GM12878 (cell line): Measurements from ENCODE around the gene LILRB5. TPM values are rescaled to one million over a fixed set of nuclear protein-coding genes. Genes with fewer than 3 reads are reported as not detected.

ENCODE experiments used
- ATAC-seq: fragments of 200-7000 bp; cut with Tn5 transposase; 3 replicates; pipeline ENCODE4 v1.9.1; 2020; ENCODE audit warnings: mild to moderate bottlenecking, moderate library complexity
- BruUV-seq: library from RNA; stranded (reverse); fragments of 400-500 nt; replicated peaks from 2 replicates; lab custom pipeline; 2021; lab: Mats Ljungman, UMichigan
- CTCF ChIA-PET: fragments of 300-600 bp; sonication (Branson Sonifier 250); formaldehyde crosslinking; extraction: SDS; loops from one replicate; lab custom pipeline; 2021; ENCODE audit warnings: inconsistent platforms; lab: Yijun Ruan, JAX
- POLR2A ChIA-PET: fragments of 350-600 bp; formaldehyde crosslinking; extraction: SDS; loops from one replicate; lab custom pipeline; 2021; ENCODE audit warnings: inconsistent platforms; lab: Charles Lee
- RAD21 ChIA-PET: fragments of 300-600 bp; sonication (Branson Sonifier 250); formaldehyde crosslinking; loops from one replicate; lab custom pipeline; 2023; ENCODE audit warnings: antibody characterized with exemption; ENCODE audit not compliant: unreplicated experiment; lab: Charles Lee
- SMC1A ChIA-PET: fragments of 300-600 bp; sonication (Branson Sonifier 250); formaldehyde crosslinking; loops from one replicate; lab custom pipeline; 2023; ENCODE audit not compliant: unreplicated experiment, uncharacterized antibody; lab: Charles Lee
- DNase-seq: peaks from one replicate; pipeline ENCODE4 v3.0.0-alpha.2; 2011; ENCODE audit warnings: low read depth, low spot score
- FAIRE-seq: peaks from 3 replicates; lab custom pipeline; 2011; peaks lifted over from hg19 to GRCh38; lab: Jason Lieb, UNC
- H2AFZ ChIP-seq: 2 replicates; pipeline ENCODE4 v1.6.0; 2011; ENCODE audit warnings: low read depth, low read length, control low read depth; ENCODE audit not compliant: control insufficient read depth
- H3K27ac ChIP-seq: 2 replicates; pipeline ENCODE4 v1.5.1; 2011; ENCODE audit warnings: control low read depth; ENCODE audit not compliant: control insufficient read depth, insufficient read depth
- H3K27me3 ChIP-seq, 2 experiments: replicated peaks in 1 of 2; 2 replicates each; pipeline versions ENCODE4 v1.6.0 to v1.6.1; 2011; ENCODE audit warnings: low read length in 1 of 2; ENCODE audit not compliant: control insufficient read depth in 2 of 2, insufficient read depth in 2 of 2
- H3K36me3 ChIP-seq, 2 experiments: 2 replicates each; pipeline ENCODE4 v1.5.1; 2011; ENCODE audit warnings: low read length in 1 of 2; ENCODE audit not compliant: control insufficient read depth in 2 of 2, insufficient read depth in 2 of 2
- H3K4me1 ChIP-seq: 2 replicates; pipeline ENCODE4 v1.6.1; 2011; ENCODE audit warnings: mild to moderate bottlenecking, low read length, moderate library complexity, mixed read lengths; ENCODE audit not compliant: control insufficient read depth, insufficient read depth
- H3K4me2 ChIP-seq: 2 replicates; pipeline ENCODE4 v1.6.0; 2011; ENCODE audit warnings: control low read depth; ENCODE audit not compliant: control insufficient read depth, insufficient read depth
- H3K4me3 ChIP-seq: fragments of 200-600 bp; sonication (generic); 2 replicates; pipeline ENCODE4 v1.5.1; 2016
- H3K79me2 ChIP-seq: 2 replicates; pipeline ENCODE4 v1.6.0; 2011; ENCODE audit warnings: low read length; ENCODE audit not compliant: control insufficient read depth, insufficient read depth
- H3K9ac ChIP-seq: 2 replicates; pipeline ENCODE4 v1.8.0; 2011; ENCODE audit warnings: low read length, control low read depth, mixed read lengths; ENCODE audit not compliant: control insufficient read depth, insufficient read depth
- H3K9me3 ChIP-seq: replicated peaks from 3 replicates; pipeline ENCODE4 v1.5.1; 2011; ENCODE audit warnings: mild to moderate bottlenecking, low read length; ENCODE audit not compliant: control insufficient read depth, insufficient read depth
- H4K20me1 ChIP-seq: 2 replicates; pipeline ENCODE4 v1.6.0; 2011; ENCODE audit not compliant: control insufficient read depth, insufficient read depth
- BACH1 ChIP-seq: fragments of 450-650 bp; IDR thresholded peaks from 2 replicates; pipeline ENCODE4 v1.6.1; 2017; ENCODE audit warnings: mild to moderate bottlenecking, borderline replicate concordance
- CEBPZ ChIP-seq: fragments of 150-350 bp; IDR thresholded peaks from 2 replicates; pipeline ENCODE4 v1.6.1; 2016; ENCODE audit warnings: low read depth, low read length
- CTCF ChIP-seq, 3 experiments: IDR thresholded peaks in 2 of 3; conservative IDR thresholded peaks in 1 of 3; 2 replicates each; pipeline ENCODE4 v1.5.1; 2011; ENCODE audit warnings: low read depth in 3 of 3, low read length in 3 of 3, mild to moderate bottlenecking in 3 of 3, control low read depth in 2 of 3, moderate library complexity in 2 of 3, inconsistent platforms in 1 of 3, mixed read lengths in 1 of 3; ENCODE audit not compliant: control insufficient read depth in 2 of 3, insufficient read depth in 1 of 3; ENCODE audit errors: extremely low read depth in 1 of 3
- HDAC6 ChIP-seq: fragments of 200-600 bp; sonication (generic); IDR thresholded peaks from one replicate; pipeline ENCODE4 v1.8.0; 2017; ENCODE audit warnings: antibody characterized with exemption; ENCODE audit not compliant: unreplicated experiment
- NR2C1 ChIP-seq: fragments of 450-650 bp; IDR thresholded peaks from 2 replicates; pipeline ENCODE4 v1.6.1; 2017; ENCODE audit warnings: antibody characterized with exemption, mild to moderate bottlenecking, moderate library complexity
- RAD21 ChIP-seq: IDR thresholded peaks from 2 replicates; pipeline ENCODE4 v1.6.1; 2011; ENCODE audit warnings: mild to moderate bottlenecking, low read depth, low read length, moderate library complexity; ENCODE audit not compliant: insufficient read depth
- SMC3 ChIP-seq: IDR thresholded peaks from 2 replicates; pipeline ENCODE4 v1.6.1; 2011; ENCODE audit warnings: low read length, improper control_type of control experiment, borderline replicate concordance
- SREBF1 ChIP-seq: IDR thresholded peaks from 2 replicates; pipeline ENCODE4 v1.6.1; 2012; ENCODE audit warnings: mild to moderate bottlenecking, low read length
- WGBS: methylation state at CpG from one replicate; pipeline ENCODE4 v1.1.6; 2016; ENCODE audit warnings: low lambda C conversion rate; ENCODE audit not compliant: insufficient replicate concordance, insufficient coverage; ENCODE audit errors: missing lambda C conversion rate; 5-methylcytosine and 5-hydroxymethylcytosine counted together
- in situ Hi-C: fragments of 300-500 bp; cut with MboI; formaldehyde crosslinking; loops from 9 replicates; pipeline ENCODE4 v1.14.3; 2018; ENCODE audit warnings: mixed read lengths
- intact Hi-C: fragments of 100-400 bp; cut with micrococcal nuclease; formaldehyde crosslinking; loops from one replicate; pipeline ENCODE4 v1.14.2; 2022; ENCODE audit not compliant: unreplicated experiment
- polyA plus RNA-seq, 11 experiments: library from polyadenylated mRNA; depleted of rRNA in 4 of 11; unstranded in 6 of 11; stranded (reverse) in 5 of 11; fragments of >200 nt; fragmentation: Nextera tagmentation in 4 of 11; fragmentation: Illumina TruSeq in 1 of 11; extraction: Ambion mirVana in 4 of 11; extraction: Trizol in 1 of 11; gene quantifications; 1 replicate in 1 of 11; 2 replicates in 10 of 11; pipeline versions ENCODE4 v1.2.1 to v1.2.3, GENCODE V29; 2011 to 2016; ENCODE audit warnings: inconsistent platforms in 2 of 11, missing spikeins in 2 of 11, low read depth in 1 of 11
- total RNA-seq, 4 experiments: library from RNA; depleted of rRNA in 3 of 4; stranded (reverse); fragments of >200 nt in 3 of 4; fragmentation: Illumina TruSeq in 1 of 4; extraction: Trizol in 1 of 4; gene quantifications; 2 replicates each; pipeline versions ENCODE4 v1.2.1 to v1.2.3, GENCODE V29; 2013 to 2021

The LILRB5 gene
- total and polyA plus RNA-seq, 10 of the 15 experiments (the other 5 are each of a cell fraction or from before 2014, with no cell fraction given): 0.01 to 0.13 TPM; not detected in 8

DNA sequence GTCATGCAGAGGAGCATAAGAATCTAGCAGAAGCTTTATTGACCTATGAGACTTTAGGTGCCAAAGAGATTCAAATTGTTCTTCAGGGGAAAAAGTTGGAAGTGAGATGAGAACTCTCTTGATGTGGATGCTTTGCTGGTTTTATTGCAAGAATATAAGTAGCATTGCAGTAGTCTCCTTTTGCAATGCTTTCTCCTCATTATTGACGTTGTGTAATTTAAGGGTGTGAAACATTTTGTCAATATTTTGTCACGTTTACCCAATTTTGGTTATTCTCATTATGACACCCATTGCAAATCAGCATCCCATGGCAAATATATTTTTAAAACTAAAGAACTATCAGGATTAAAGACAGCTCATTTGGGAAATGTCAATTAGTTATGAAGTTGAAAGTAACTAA, 11.9 kb upstream of the LILRB5 start (continued):
- no peak for TF ChIP-seq CEBPZ

GRCh38 chr19:54266133-54266532, 9.1 kb upstream of the LILRB5 start:
- Histone ChIP-seq H3K36me3 (no peaks in the 10 kb centered on the region), H3K27ac (no peak overlapping the region), H3K27me3 (peaks cover 0 to 3% of the 10 kb centered on the region in 2 experiments; a peak in 1 of 4 replicates), H3K4me2 (no peak overlapping the region), H3K9ac (no peak overlapping the region), H2AFZ (no peak overlapping the region), H3K4me3 (no peak overlapping the region), H3K9me3 (no peaks in the 10 kb centered on the region), H3K79me2 (no peaks in the 10 kb centered on the region), H4K20me1 (no peaks in the 10 kb centered on the region), H3K4me1 (no peaks in the 10 kb centered on the region)
- peak; percentile 58; the same call in 1 of the 2 replicates for TF ChIP-seq RAD21
- peak; percentile 66 for TF ChIP-seq SMC3
- no peak for TF ChIP-seq HDAC6
- TF ChIP-seq NR2C1: no peak
- TF ChIP-seq CTCF (IDR thresholded peaks at IDR 0.05 in 2 of 3, conservative IDR thresholded peaks at IDR 0.05 in 1 of 3; ENCODE audit: control insufficient read depth in 2 of 3, extremely low read depth in 1 of 3, insufficient read depth in 1 of 3, low read depth in 3 of 3, low read length in 3 of 3): peak; percentile 75 to 87 (median 77)
- no peak for TF ChIP-seq SREBF1
- TF ChIP-seq BACH1: no peak
- RAD21 ChIA-PET: interaction anchor here (0.7 to 4.4 kb wide), 10 partner anchors 34 to 1071 kb away, joined by 3 to 22 read pairs (median 3); partner anchors contain the start of gene MBOAT7
- peak; percentile 85 for FAIRE-seq
- no TSS peak for BruUV-seq
- SMC1A ChIA-PET: interaction anchor here (0.7 to 3.7 kb wide), 15 partner anchors 9 to 172 kb away, joined by 3 to 27 read pairs (median 4); partner anchors contain the start of genes LILRA5, LILRB5, MBOAT7 and TSEN34
- ATAC-seq: peak; percentile 90
- DNase-seq: peak; percentile 19
- intact Hi-C loops: no loop called here
- in situ Hi-C loops: no loop called here
- POLR2A ChIA-PET: no interaction called here
- CTCF ChIA-PET: interaction anchor here (0.6 to 7.1 kb wide), 32 partner anchors 9 to 350 kb away, joined by 3 to 60 read pairs (median 4); partner anchors contain the start of genes LENG1, LILRB2, LILRB3 and LILRB5
- 4% methylated on average over 6 of the region's 6 CpGs for WGBS
